ENCODE measurements around the gene CHD6.

Gene CHD6

GRCh38 chr20:41367956-41368355 is 250.2 kb downstream of the CHD6 start:
- Histone ChIP-seq H3K36me3 (ENCODE audit: insufficient read depth, low read length) (no peaks in the 10 kb centered on the region), H3K4me3 (ENCODE audit: low read depth, low read length) (no peak overlapping the region), H3K4me1 (ENCODE audit: control insufficient read depth, insufficient read depth, low read length, unreplicated experiment) (no peaks in the 10 kb centered on the region), H3K27ac (ENCODE audit: low read depth, low read length) (no peak overlapping the region), H2AFZ (ENCODE audit: low read length, unreplicated experiment) (no peak overlapping the region), H3K27me3 (ENCODE audit: insufficient read depth, low read length) (peaks cover 37% of the 10 kb centered on the region), H3K79me2 (ENCODE audit: control insufficient read depth, insufficient read depth, low read length, unreplicated experiment) (no peaks in the 10 kb centered on the region)

GRCh38 chr20:41367393-41367695 is 250.8 kb downstream of the CHD6 start:
- Histone ChIP-seq H3K79me2 (ENCODE audit: control insufficient read depth, insufficient read depth, low read length, unreplicated experiment) (no peaks in the 10 kb centered on the region), H3K36me3 (ENCODE audit: insufficient read depth, low read length) (no peaks in the 10 kb centered on the region), H3K27ac (ENCODE audit: low read depth, low read length) (no peak overlapping the region), H3K27me3 (ENCODE audit: insufficient read depth, low read length) (peaks cover 34% of the 10 kb centered on the region), H3K4me3 (ENCODE audit: low read depth, low read length) (no peak overlapping the region), H3K4me1 (ENCODE audit: control insufficient read depth, insufficient read depth, low read length, unreplicated experiment) (no peaks in the 10 kb centered on the region), H2AFZ (ENCODE audit: low read length, unreplicated experiment) (no peak overlapping the region)

GRCh38 chr20:41366546-41367392 is 251.4 kb downstream of the CHD6 start, which contains the start of gene EMILIN3:
Gene EMILIN3 (minus strand): TSS chr20:41366818. CDS start chr20:41366634, 184 bp downstream.
- peaks cover 33% of the 10 kb centered on the region for H3K27me3 ChIP-seq (ENCODE audit: insufficient read depth, low read length)
- H3K27ac ChIP-seq (ENCODE audit: low read depth, low read length), result no peak within 1 kb of the TSS
- H3K4me1 ChIP-seq (ENCODE audit: control insufficient read depth, insufficient read depth, low read length, unreplicated experiment), result no peaks in the 10 kb centered on the region
- H3K4me3 ChIP-seq (ENCODE audit: low read depth, low read length), result peak within 1 kb of the TSS; percentile 32; the same call in 1 of the 2 replicates
- no peaks in the 10 kb centered on the region for H3K36me3 ChIP-seq (ENCODE audit: insufficient read depth, low read length)
- no peak within 1 kb of the TSS for H2AFZ ChIP-seq (ENCODE audit: low read length, unreplicated experiment)
- no peaks in the 10 kb centered on the region for H3K79me2 ChIP-seq (ENCODE audit: control insufficient read depth, insufficient read depth, low read length, unreplicated experiment)

GRCh38 chr20:41365777-41366545 is 252.2 kb downstream of the CHD6 start:
- peak overlapping the region; percentile 32; the same call in 1 of the 2 replicates for H3K4me3 ChIP-seq (ENCODE audit: low read depth, low read length)
- H3K27me3 ChIP-seq (ENCODE audit: insufficient read depth, low read length), result peaks cover 33% of the 10 kb centered on the region
- H3K4me1 ChIP-seq (ENCODE audit: control insufficient read depth, insufficient read depth, low read length, unreplicated experiment), result no peaks in the 10 kb centered on the region
- H3K79me2 ChIP-seq (ENCODE audit: control insufficient read depth, insufficient read depth, low read length, unreplicated experiment), result no peaks in the 10 kb centered on the region
- H2AFZ ChIP-seq (ENCODE audit: low read length, unreplicated experiment), result no peak overlapping the region
- H3K36me3 ChIP-seq (ENCODE audit: insufficient read depth, low read length), result no peaks in the 10 kb centered on the region
- H3K27ac ChIP-seq (ENCODE audit: low read depth, low read length), result no peak overlapping the region

GRCh38 chr20:41364967-41365765 is 253.0 kb downstream of the CHD6 start:
- H3K27me3 ChIP-seq (ENCODE audit: insufficient read depth, low read length), result peaks cover 33% of the 10 kb centered on the region
- no peaks in the 10 kb centered on the region for H3K4me1 ChIP-seq (ENCODE audit: control insufficient read depth, insufficient read depth, low read length, unreplicated experiment)
- H3K27ac ChIP-seq (ENCODE audit: low read depth, low read length), result no peak overlapping the region
- H3K79me2 ChIP-seq (ENCODE audit: control insufficient read depth, insufficient read depth, low read length, unreplicated experiment), result no peaks in the 10 kb centered on the region
- no peak overlapping the region for H3K4me3 ChIP-seq (ENCODE audit: low read depth, low read length)
- no peak overlapping the region for H2AFZ ChIP-seq (ENCODE audit: low read length, unreplicated experiment)
- H3K36me3 ChIP-seq (ENCODE audit: insufficient read depth, low read length), result no peaks in the 10 kb centered on the region

- H3K4me1 ChIP-seq (ENCODE audit: control insufficient read depth, insufficient read depth, low read length, unreplicated experiment), result no peaks in the 10 kb centered on the region
- H3K27me3 ChIP-seq (ENCODE audit: insufficient read depth, low read length), result peaks cover 33% of the 10 kb centered on the region
- no peak overlapping the region for H3K27ac ChIP-seq (ENCODE audit: low read depth, low read length)
- H3K36me3 ChIP-seq (ENCODE audit: insufficient read depth, low read length), result no peaks in the 10 kb centered on the region
- H3K4me3 ChIP-seq (ENCODE audit: low read depth, low read length), result no peak overlapping the region
- H3K79me2 ChIP-seq (ENCODE audit: control insufficient read depth, insufficient read depth, low read length, unreplicated experiment), result no peaks in the 10 kb centered on the region
- no peak overlapping the region for H2AFZ ChIP-seq (ENCODE audit: low read length, unreplicated experiment)
Observed at GRCh38 chr20:41364236-41364855, 253.8 kb downstream of the CHD6 start.

GRCh38 chr20:41363601-41364000 is 254.6 kb downstream of the CHD6 start:
- peaks cover 29% of the 10 kb centered on the region for H3K27me3 ChIP-seq (ENCODE audit: insufficient read depth, low read length)
- no peaks in the 10 kb centered on the region for H3K79me2 ChIP-seq (ENCODE audit: control insufficient read depth, insufficient read depth, low read length, unreplicated experiment)

GRCh38 chr20:41362748-41363140 is 255.4 kb downstream of the CHD6 start:
- Histone ChIP-seq H3K27ac (ENCODE audit: low read depth, low read length) (no peak overlapping the region), H3K36me3 (ENCODE audit: insufficient read depth, low read length) (no peaks in the 10 kb centered on the region), H3K27me3 (ENCODE audit: insufficient read depth, low read length) (peaks cover 25% of the 10 kb centered on the region), H3K79me2 (ENCODE audit: control insufficient read depth, insufficient read depth, low read length, unreplicated experiment) (no peaks in the 10 kb centered on the region), H3K4me1 (ENCODE audit: control insufficient read depth, insufficient read depth, low read length, unreplicated experiment) (no peaks in the 10 kb centered on the region), H3K4me3 (ENCODE audit: low read depth, low read length) (no peak overlapping the region), H2AFZ (ENCODE audit: low read length, unreplicated experiment) (no peak overlapping the region)

More at GRCh38 chr20:41363601-41364000, 254.6 kb downstream of the CHD6 start:
- Histone ChIP-seq H3K27ac (ENCODE audit: low read depth, low read length) (no peak overlapping the region), H3K36me3 (ENCODE audit: insufficient read depth, low read length) (no peaks in the 10 kb centered on the region), H3K4me3 (ENCODE audit: low read depth, low read length) (no peak overlapping the region), H2AFZ (ENCODE audit: low read length, unreplicated experiment) (no peak overlapping the region), H3K4me1 (ENCODE audit: control insufficient read depth, insufficient read depth, low read length, unreplicated experiment) (no peaks in the 10 kb centered on the region)

- H3K27me3 ChIP-seq (ENCODE audit: insufficient read depth, low read length), result peaks cover 18% of the 10 kb centered on the region
- no peaks in the 10 kb centered on the region for H3K36me3 ChIP-seq (ENCODE audit: insufficient read depth, low read length)
- H3K79me2 ChIP-seq (ENCODE audit: control insufficient read depth, insufficient read depth, low read length, unreplicated experiment), result no peaks in the 10 kb centered on the region
- H3K4me3 ChIP-seq (ENCODE audit: low read depth, low read length), result no peak overlapping the region
- H3K4me1 ChIP-seq (ENCODE audit: control insufficient read depth, insufficient read depth, low read length, unreplicated experiment), result no peaks in the 10 kb centered on the region
- no peak overlapping the region for H3K27ac ChIP-seq (ENCODE audit: low read depth, low read length)
- H2AFZ ChIP-seq (ENCODE audit: low read length, unreplicated experiment), result no peak overlapping the region
Observed at GRCh38 chr20:41361757-41362747, 256.1 kb downstream of the CHD6 start.

Measured in ACC112 (cell line).